Activated naive CD4-positive, alpha-beta T cell treated with anti-CD3 and anti-CD28 coated beads, Interleukin-2, amount 50 U/mL, for 24 hours (primary cell): ENCODE measurements around the gene PLCB4.
"Not testable (repeated sequence)": the region's sequence is repeated elsewhere in the genome, so short reads cannot be mapped to it uniquely, and the experiment has no call there.

Experiments
- H3K27ac Mint-ChIP-seq: one replicate; pipeline ENCODE4 v1.8.0; 2021; ENCODE audit warnings: mild to moderate bottlenecking, mixed read lengths
- H3K27me3 Mint-ChIP-seq: one replicate; pipeline ENCODE4 v1.8.0; 2021; ENCODE audit warnings: mixed read lengths
- H3K36me3 Mint-ChIP-seq: one replicate; pipeline ENCODE4 v1.8.0; 2021; ENCODE audit warnings: mixed read lengths
- H3K4me1 Mint-ChIP-seq: one replicate; pipeline ENCODE4 v1.8.0; 2021; ENCODE audit warnings: mixed read lengths
- H3K4me3 Mint-ChIP-seq: one replicate; pipeline ENCODE4 v1.8.0; 2021; ENCODE audit warnings: mild to moderate bottlenecking, mixed read lengths
- H3K9me3 Mint-ChIP-seq: one replicate; pipeline ENCODE4 v1.8.0; 2021; ENCODE audit warnings: mixed read lengths

PLCB4 gene

DNA sequence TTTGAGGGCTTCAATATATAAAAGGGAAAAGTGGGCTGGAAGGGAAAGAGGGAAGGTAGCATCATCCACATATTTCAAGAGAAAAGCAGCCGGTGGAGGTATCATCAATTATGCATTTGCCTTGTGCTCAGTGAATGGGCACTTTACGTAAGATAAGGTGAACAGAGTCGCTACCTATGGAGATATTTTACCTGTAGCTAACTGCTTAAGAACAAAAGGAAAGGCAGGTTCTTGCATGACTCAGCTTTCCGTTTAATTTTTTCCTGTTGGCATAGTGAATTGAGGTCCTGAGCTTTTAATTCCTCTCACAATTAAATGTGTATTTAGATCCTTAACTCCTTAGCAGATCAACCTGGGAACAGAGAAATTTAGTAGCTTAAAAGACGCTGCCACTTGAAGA is 25.5 kb upstream of the PLCB4 start:
- Mint-ChIP-seq H3K36me3 (no peaks in the 10 kb centered on the region), H3K9me3 (peaks cover 12% of the 10 kb centered on the region), H3K4me3 (no peak overlapping the region), H3K27me3 (no peaks in the 10 kb centered on the region), H3K4me1 (no peaks in the 10 kb centered on the region), H3K27ac (no peak overlapping the region)

DNA sequence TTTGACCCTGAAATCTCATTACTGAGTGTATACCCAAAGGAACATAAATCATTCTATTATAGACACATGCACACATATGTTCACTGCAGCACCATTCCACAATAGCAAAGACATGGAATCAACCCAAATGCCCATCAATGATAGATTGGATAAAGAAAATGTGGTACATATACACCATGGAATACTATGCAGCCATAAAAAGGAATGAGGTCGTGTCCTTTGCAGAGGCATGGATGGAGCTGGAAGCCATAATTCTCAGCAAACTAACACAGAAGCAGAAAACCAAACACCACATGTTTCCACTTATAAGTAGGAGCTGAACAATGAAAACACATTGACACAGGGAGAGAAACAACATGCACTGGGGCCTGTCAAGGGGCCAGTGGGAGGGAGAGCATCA is 21.0 kb upstream of the PLCB4 start:
- not testable (repeated sequence) for H3K36me3 Mint-ChIP-seq, H3K27me3 Mint-ChIP-seq, H3K27ac Mint-ChIP-seq, H3K4me1 Mint-ChIP-seq, H3K4me3 Mint-ChIP-seq
- peaks cover 13% of the 10 kb centered on the region for H3K9me3 Mint-ChIP-seq

DNA sequence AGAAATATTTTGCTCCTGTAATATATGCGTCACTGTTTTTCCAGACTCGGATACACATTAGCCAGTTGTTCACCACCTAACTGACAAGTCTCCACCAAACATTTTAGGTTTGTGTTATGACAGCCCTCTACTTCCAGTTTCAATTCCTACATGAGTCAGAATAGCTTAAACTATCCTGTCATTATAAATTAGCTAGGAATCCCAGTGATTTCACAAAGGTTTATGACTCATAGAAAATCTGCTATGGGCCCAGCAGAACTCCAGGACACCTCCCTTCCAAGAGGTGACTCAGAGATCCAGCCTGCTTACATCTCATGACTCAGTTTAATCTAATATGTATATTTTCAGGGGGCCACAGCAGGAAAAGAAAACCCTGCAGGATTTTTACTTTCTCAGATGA is 17.4 kb upstream of the PLCB4 start:
- Mint-ChIP-seq H3K4me1 (no peaks in the 10 kb centered on the region), H3K27ac (no peak overlapping the region), H3K36me3 (no peaks in the 10 kb centered on the region), H3K4me3 (no peak overlapping the region), H3K27me3 (peaks cover 1% of the 10 kb centered on the region), H3K9me3 (peaks cover 13% of the 10 kb centered on the region)

DNA sequence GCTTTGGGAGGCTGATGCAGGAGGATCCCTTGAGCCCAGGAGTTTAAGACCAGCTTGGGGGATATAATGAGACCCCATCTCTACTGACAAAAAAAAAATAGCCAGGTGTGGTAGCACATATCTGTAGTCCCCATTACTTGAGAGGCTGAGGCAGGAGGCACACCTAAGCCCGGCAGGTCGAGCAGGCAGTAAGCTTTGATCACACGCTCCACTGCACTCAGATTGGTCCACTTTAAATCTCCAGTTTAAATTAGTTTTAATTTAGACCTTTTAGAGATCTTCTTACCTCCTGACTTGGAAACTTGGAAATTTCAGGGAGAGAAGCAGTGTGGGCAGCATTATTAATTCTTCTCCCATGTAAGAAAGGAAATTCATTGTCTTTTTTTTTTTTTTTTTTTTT is 16.8 kb upstream of the PLCB4 start:
- Mint-ChIP-seq H3K36me3 (no peaks in the 10 kb centered on the region), H3K9me3 (peaks cover 13% of the 10 kb centered on the region), H3K27ac (no peak overlapping the region), H3K27me3 (peaks cover 1% of the 10 kb centered on the region), H3K4me3 (no peak overlapping the region), H3K4me1 (no peaks in the 10 kb centered on the region)

DNA sequence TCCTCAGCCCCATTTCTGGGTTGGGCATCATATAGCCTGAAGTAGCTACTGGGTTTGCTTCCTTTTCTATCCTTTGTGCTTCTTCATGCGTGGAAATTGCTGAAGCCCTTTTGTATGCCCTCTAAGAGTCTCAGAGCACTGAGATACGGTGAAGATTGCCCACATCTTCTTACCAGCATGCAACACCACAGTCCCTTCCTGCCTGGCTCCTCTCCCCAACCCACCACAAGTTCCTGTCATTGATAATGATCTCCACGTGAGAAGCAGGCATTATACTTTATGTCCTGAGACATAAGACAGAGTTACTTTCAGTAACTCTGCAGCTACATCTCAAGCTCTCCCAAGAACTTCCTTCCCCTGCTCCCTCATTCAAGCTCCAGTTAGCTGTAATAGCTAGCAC is 15.8 kb upstream of the PLCB4 start:
- Mint-ChIP-seq H3K4me3 (no peak overlapping the region), H3K27ac (no peak overlapping the region), H3K4me1 (no peaks in the 10 kb centered on the region), H3K9me3 (peaks cover 8% of the 10 kb centered on the region), H3K36me3 (no peaks in the 10 kb centered on the region), H3K27me3 (peaks cover 1% of the 10 kb centered on the region)

- Mint-ChIP-seq H3K4me1 (no peaks in the 10 kb centered on the region), H3K9me3 (peaks cover 1% of the 10 kb centered on the region), H3K27me3 (peaks cover 1% of the 10 kb centered on the region)
Observed at GRCh38 chr20:9054176-9054575, 14.7 kb upstream of the PLCB4 start.

DNA sequence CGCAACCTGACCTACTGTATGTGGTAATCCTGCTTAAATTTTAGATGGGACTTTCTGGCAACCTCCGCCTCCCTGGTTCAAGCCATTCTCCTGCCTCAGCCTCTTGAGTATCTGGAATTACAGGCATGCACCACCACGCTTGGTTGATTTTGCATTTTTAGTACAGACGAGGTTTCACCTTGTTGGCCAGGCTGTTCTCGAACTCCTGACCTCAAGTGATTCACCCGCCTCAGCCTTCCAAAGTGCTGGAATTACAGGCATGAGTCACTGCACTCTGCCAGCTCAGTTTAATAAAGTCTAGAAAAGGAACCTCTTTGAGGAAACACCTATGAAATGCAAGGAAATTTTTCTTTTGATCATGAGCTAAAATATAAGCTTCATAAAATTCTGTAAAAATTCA is 9.0 kb upstream of the PLCB4 start:
- H3K27me3 Mint-ChIP-seq: peaks cover 1% of the 10 kb centered on the region
- no peak overlapping the region for H3K4me3 Mint-ChIP-seq
- H3K9me3 Mint-ChIP-seq: peaks cover 7% of the 10 kb centered on the region
- H3K4me1 Mint-ChIP-seq: no peaks in the 10 kb centered on the region
- no peaks in the 10 kb centered on the region for H3K36me3 Mint-ChIP-seq
- no peak overlapping the region for H3K27ac Mint-ChIP-seq

More at GRCh38 chr20:9054176-9054575, 14.7 kb upstream of the PLCB4 start:
- Mint-ChIP-seq H3K36me3 (no peaks in the 10 kb centered on the region), H3K27ac (no peak overlapping the region), H3K4me3 (no peak overlapping the region)

- Mint-ChIP-seq H3K27ac (no peak overlapping the region), H3K4me1 (no peaks in the 10 kb centered on the region), H3K27me3 (no peaks in the 10 kb centered on the region), H3K9me3 (peaks cover 7% of the 10 kb centered on the region), H3K36me3 (no peaks in the 10 kb centered on the region), H3K4me3 (no peak overlapping the region)
Observed at GRCh38 chr20:9061434-9061833, 7.5 kb upstream of the PLCB4 start.

- H3K4me3 Mint-ChIP-seq: no peak overlapping the region
Observed at GRCh38 chr20:9062066-9062465, 6.8 kb upstream of the PLCB4 start.

DNA sequence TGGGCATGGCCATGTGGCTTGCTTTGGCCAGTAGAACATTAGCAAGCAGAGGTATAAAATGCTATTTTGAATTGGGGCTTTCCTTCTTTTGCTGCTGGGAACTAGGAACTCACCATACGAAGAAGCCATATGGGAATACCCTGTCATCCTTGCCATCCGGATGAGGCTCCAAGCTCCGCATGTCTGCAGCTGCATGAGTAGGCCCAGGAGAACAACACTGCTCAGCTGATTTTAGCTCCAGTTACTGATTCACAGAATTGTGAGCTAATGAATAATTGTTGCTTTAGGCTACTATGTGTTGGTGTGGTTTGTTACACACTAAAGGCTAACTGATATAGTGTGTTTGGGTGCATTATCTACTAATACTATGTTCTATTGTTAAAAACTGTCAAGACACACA is 2.7 kb upstream of the PLCB4 start:
- Mint-ChIP-seq H3K27ac (no peak overlapping the region), H3K27me3 (peaks cover 14% of the 10 kb centered on the region), H3K9me3 (peaks cover 7% of the 10 kb centered on the region), H3K36me3 (peaks cover 2% of the 10 kb centered on the region), H3K4me1 (peaks cover 4% of the 10 kb centered on the region), H3K4me3 (no peak overlapping the region)

More at GRCh38 chr20:9062066-9062465, 6.8 kb upstream of the PLCB4 start:
- Mint-ChIP-seq H3K36me3 (no peaks in the 10 kb centered on the region), H3K4me1 (no peaks in the 10 kb centered on the region), H3K27ac (no peak overlapping the region), H3K27me3 (no peaks in the 10 kb centered on the region), H3K9me3 (peaks cover 7% of the 10 kb centered on the region)

DNA sequence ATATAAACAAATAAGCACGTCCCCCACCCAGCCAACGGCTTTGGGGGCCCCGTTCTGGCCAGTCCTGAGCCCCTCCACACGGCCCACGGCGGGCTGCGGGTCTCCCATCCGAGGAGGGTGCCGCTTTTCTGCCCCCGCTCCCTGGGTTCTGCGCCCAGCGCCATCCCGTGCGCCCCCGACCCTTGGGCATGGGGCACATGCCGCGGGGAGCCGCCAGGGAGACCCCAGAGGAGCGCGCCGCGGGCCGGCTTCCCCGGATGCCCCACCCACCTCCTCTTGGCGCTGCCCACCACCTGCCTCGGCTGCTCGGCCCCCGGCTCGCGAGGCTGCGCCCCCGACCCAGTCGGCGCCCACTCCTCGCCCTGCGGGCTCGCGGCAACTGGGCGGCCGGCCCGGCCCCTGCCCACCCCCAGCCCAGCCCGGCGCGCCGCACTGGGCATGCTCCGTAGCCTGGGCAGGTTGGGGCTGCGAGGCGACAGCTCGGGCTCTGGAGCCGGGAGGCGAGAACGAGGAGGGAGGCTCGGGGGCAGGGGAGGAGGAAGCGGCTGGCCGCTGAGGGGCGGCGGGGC is 570 bp upstream of the PLCB4 start:
- no peak overlapping the region for H3K4me3 Mint-ChIP-seq
- peaks cover 7% of the 10 kb centered on the region for H3K9me3 Mint-ChIP-seq
- no peak overlapping the region for H3K27ac Mint-ChIP-seq
- H3K4me1 Mint-ChIP-seq: peaks cover 4% of the 10 kb centered on the region
- H3K27me3 Mint-ChIP-seq: peaks cover 19% of the 10 kb centered on the region
- peaks cover 2% of the 10 kb centered on the region for H3K36me3 Mint-ChIP-seq

GRCh38 chr20:9070304-9070703 is 1.4 kb downstream of the PLCB4 start:
- H3K4me3 Mint-ChIP-seq: no peak overlapping the region
- peaks cover 19% of the 10 kb centered on the region for H3K27me3 Mint-ChIP-seq
- H3K36me3 Mint-ChIP-seq: peaks cover 2% of the 10 kb centered on the region
- H3K4me1 Mint-ChIP-seq: peaks cover 4% of the 10 kb centered on the region
- H3K9me3 Mint-ChIP-seq: no peaks in the 10 kb centered on the region
- no peak overlapping the region for H3K27ac Mint-ChIP-seq

DNA sequence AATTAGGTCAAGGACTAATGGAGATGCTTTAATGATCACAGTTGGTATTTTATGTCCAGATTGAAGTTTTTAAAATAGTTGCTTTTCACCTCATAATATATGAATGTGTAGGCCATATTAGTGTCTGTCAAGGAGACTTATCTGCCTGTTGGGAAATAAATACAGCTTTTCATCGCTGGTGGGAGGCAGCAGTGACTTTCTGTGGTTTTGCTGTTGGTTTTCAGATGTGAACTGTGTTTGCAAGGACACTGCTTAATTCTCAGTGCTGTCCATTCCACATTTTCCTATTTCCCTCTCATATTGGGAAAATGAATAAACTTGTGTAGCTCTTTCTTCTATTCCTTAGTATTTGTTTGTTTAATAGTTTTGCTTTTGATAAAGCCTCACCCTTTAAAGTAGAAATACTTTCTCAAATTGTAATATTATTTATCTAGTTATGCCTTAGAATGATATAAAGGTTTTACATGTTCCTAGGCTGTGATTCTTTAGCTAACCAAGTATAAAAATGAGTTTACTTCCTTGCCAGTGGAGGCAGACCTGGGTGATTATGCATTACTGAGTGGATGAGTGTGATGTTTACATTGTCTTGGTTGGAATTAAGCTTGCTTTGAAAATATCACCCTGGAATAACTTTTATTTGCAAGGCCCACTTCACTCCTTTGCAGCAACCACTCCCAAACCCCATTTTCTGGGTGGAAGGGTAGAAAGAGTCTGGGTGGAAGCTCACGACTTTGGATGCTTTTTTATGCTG is 3.3 kb downstream of the PLCB4 start:
- peaks cover 4% of the 10 kb centered on the region for H3K4me1 Mint-ChIP-seq
- H3K36me3 Mint-ChIP-seq: peaks cover 2% of the 10 kb centered on the region
- no peaks in the 10 kb centered on the region for H3K9me3 Mint-ChIP-seq
- H3K27me3 Mint-ChIP-seq: peaks cover 19% of the 10 kb centered on the region
- no peak overlapping the region for H3K27ac Mint-ChIP-seq
- no peak overlapping the region for H3K4me3 Mint-ChIP-seq

GRCh38 chr20:9072861-9073500 is 4.1 kb downstream of the PLCB4 start:
- H3K9me3 Mint-ChIP-seq: no peaks in the 10 kb centered on the region
- peaks cover 18% of the 10 kb centered on the region for H3K27me3 Mint-ChIP-seq
- H3K4me1 Mint-ChIP-seq: peaks cover 4% of the 10 kb centered on the region
- peaks cover 2% of the 10 kb centered on the region for H3K36me3 Mint-ChIP-seq
- no peak overlapping the region for H3K27ac Mint-ChIP-seq
- H3K4me3 Mint-ChIP-seq: no peak overlapping the region

DNA sequence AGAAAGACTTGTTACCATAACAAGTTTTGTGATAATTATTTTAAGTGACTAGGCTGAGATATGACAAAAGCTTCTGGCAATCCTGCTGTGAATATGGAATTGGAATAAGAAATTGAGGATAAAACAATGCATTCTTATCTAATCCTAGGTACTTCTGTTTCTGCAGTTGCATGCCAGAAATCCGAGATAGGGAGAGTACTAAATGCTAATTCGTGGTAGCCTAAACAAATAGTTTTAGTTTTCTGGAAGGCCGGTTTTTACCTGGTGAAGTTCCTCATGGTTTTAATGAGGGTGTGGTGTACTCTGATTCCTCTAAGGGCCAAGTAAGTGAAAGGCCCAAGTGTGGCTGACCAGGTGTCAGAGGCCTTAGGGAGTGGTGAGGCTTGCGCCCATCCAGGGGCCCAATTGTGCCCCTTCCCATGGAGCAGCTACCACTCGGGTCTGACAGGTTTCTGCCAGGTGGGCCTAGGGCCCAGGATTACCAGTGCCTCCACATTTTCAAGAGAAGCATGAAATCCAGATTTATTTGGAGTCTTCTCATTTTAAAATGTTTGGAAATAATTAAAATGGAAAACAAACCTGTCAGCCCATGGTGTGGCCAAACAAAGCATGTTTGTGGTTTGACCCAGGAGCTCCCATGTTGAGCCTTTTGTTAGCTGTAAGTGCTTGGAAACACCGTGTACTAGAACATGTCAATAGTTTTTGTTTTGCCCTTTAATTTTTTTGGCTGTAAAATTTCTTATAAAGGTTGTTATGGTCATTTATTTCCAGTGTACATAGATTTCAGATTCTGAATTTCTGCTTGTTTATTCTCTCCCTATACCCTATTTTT is 6.6 kb downstream of the PLCB4 start:
- H3K4me3 Mint-ChIP-seq: no peak overlapping the region
- no peaks in the 10 kb centered on the region for H3K9me3 Mint-ChIP-seq
- no peak overlapping the region for H3K27ac Mint-ChIP-seq
- H3K4me1 Mint-ChIP-seq: no peaks in the 10 kb centered on the region
- H3K36me3 Mint-ChIP-seq: no peaks in the 10 kb centered on the region
- H3K27me3 Mint-ChIP-seq: peaks cover 5% of the 10 kb centered on the region

GRCh38 chr20:9076440-9076839 is 7.6 kb downstream of the PLCB4 start:
- H3K4me3 Mint-ChIP-seq: no peak overlapping the region
- no peaks in the 10 kb centered on the region for H3K4me1 Mint-ChIP-seq
- peaks cover 5% of the 10 kb centered on the region for H3K27me3 Mint-ChIP-seq
- H3K27ac Mint-ChIP-seq: no peak overlapping the region
- H3K9me3 Mint-ChIP-seq: no peaks in the 10 kb centered on the region
- no peaks in the 10 kb centered on the region for H3K36me3 Mint-ChIP-seq
